A172 (cell line): Measurements from ENCODE around the gene RAPGEF6. TPM values are rescaled to one million over a fixed set of nuclear protein-coding genes. Genes with fewer than 3 reads are reported as not detected.

Experiments
- DNase-seq: peaks from one replicate; pipeline ENCODE4 v3.0.0-alpha.2; 2015; ENCODE audit warnings: low spot score
- total RNA-seq: library from RNA; depleted of rRNA; stranded (reverse); fragments of >200 nt; shearing (Covaris generic); gene quantifications from 2 replicates; pipeline ENCODE4 v1.2.3, GENCODE V29; 2014

Gene RAPGEF6
- total RNA-seq, 1 experiment from 2014 or later: 14.1 TPM

DNA sequence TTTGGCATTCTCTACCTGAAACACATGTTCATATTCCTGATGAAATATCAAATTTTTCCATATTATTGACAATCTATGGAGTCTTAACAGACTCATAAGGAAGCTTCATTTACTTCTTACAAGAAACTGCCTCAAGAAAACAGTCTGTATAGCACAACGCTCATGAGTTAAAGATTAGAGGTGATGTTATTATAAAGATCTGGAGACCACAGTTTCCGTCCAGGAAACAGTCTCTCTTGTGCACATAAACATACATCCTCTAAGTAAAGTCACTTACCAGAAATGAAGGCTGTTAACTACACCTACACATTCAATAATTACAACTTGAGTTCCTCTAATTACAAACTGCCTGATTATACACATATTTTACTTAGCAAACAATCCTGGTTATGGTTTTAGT, 86.9 kb downstream of the RAPGEF6 start:
- DNase-seq: no peak

DNA sequence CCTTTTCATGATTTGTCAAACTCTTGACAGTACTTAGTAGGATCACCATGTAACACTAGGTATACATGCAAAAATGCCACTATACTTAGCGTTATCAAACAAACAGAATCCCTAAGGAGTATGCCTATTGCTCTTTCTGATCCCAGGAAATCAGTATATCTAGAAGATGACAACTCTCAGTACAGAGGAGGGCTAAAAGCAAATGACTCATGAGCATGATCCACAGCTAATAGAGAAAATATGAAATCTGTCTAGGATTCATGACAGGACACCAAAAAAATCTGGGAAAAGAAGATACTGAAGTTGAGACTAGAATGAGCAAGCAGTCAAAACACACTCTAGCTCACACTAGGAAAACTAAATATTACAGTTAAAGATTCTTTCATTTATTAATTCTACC, 89.2 kb downstream of the RAPGEF6 start:
- DNase-seq: peak; percentile 38

DNA sequence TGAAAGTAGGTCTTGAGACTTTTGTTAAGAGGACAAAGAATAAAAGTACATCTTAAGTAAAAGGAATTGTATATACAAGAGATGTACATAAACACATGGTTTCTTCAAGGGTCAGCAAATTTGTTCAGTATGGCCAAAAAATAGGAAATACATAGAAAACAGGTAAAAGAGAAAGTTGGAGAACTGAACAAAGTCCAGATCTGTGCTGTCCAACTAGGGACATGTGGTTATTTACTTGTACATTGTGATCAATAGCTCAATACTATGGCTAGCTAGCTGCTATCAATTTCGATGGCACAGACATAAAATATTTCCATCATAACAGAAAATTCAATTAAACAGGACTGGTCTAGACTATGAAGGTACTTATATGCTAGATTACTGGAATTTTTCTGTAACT, 92.3 kb downstream of the RAPGEF6 start:
- DNase-seq: no peak

DNA sequence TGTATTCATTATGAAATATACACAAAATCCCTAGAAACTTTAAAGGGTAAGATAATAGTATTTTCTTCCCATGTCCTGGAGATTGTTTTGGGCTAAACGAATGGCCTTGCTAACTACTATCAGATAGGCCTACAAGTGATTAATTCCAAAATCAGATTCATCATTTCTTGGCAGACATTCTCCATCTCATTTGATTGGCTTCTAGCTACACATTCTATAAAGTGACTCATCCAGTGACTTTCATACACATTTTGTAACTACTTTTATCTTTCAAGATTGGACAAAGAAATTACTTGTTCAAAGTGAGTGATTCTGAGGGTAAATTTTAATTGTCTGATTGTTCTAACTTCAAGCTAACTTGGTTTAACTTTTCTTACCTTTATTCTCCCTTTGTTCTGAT, 93.3 kb downstream of the RAPGEF6 start:
- peak; percentile 60 for DNase-seq

DNA sequence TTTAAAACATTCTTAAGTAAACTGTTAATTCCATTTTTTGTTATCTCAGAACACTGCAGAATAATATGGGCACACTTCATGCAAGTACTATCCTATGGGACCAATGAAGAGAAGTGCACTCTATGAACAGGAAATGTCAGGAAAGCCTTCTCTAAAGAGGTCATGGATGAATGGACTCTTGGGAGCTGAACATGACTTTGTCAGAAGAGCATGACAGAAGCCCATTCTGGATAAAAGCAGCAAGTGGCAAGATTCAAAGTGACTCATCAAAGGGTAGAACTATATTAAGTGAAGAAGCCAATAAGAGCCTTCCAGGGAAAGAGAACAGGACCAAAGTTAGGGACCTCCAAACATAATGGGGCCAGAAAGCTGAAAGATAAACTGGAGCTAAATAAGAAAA, 94.0 kb downstream of the RAPGEF6 start:
- DNase-seq: no peak

DNA sequence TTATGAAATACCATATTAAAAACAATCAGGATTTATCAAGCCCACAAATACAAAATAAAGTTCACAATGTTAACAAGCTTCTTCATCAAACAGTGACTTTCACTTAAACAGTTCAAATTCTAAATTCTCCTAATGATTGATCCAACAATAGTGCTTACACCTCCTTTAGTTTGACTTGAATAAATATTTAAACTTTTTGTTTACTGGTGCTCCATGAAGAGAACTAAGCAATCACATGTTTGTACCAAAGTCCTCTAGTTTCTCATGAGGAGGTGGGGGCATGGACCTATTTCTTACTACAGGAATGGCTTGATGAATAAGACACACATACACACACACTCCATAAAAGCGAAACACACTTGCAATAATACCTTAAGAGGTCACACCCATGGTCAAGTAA, 95.8 kb downstream of the RAPGEF6 start:
- no peak for DNase-seq

DNA sequence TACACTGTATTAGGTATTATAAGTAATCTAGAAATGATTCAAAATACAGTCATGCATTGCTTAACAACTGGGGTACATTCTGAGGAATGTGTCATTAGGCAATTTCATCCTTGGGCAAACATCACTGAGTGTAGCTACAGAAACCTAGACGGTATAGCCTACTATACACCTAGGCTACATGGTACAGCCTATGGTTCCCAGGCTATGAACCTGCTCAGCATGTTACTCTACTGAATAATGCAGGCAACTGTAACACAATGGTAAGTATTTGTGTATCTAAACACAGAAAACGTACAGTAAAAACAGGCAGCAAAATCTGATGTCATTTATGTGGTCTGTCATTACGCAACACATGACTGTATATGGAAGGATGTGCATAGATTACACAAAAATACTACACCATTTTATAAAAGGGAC, 96.8 kb downstream of the RAPGEF6 start:
- no peak for DNase-seq

DNA sequence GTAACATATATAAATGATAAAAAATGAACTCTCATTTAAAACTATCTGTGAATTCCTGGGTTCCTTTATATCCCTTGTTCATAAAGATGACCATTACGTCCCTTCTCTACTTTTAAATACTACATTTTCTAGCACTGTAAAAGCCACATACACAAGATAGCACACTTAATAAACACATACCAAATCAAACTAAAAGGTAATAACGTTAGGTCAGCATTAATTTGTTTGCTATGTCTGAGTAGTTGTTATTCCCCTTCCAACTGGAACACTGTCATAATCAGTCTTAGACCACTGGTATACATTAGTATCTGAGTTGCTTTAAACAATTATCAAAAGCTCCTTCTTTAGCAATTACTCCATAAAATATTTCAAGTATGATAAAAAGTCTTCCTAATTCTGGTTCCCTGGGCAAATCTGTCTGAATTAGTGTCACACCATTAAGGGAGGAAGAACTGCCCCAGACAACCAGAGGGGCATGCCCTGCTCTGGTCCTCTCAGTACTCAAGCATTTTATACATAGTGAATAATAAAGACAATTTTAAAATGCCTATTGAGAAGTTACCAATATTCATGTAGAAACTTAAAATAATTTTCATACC, 98.1 kb downstream of the RAPGEF6 start:
- DNase-seq: no peak

DNA sequence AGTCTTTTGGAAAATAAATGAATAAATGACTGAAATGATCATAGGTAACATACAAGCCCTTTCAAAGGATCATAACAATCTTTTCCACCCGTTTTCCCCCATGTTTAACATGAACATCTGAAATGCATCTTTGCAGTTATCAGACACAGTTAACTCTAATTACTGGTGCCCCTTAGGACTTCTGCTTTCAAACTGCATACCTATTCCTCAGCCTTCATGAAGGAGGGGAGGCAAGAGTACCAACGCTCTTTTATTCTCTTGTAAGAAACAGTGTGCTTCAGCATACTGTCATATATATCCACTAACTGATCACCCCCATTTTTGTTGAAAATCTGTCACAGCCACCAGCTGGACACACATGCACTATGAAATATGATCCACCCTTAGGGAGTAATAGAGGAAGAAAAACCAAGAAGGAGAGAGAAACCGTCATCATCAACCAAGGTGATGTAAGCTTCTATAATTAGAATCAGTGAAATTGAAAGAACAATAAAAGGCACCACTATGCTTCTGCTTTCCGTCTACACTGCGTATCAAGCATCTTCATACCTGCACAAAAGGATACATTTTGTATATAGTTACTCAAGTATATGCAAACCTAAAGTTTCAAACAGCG, 98.7 kb downstream of the RAPGEF6 start:
- DNase-seq: peak; percentile 25

DNA sequence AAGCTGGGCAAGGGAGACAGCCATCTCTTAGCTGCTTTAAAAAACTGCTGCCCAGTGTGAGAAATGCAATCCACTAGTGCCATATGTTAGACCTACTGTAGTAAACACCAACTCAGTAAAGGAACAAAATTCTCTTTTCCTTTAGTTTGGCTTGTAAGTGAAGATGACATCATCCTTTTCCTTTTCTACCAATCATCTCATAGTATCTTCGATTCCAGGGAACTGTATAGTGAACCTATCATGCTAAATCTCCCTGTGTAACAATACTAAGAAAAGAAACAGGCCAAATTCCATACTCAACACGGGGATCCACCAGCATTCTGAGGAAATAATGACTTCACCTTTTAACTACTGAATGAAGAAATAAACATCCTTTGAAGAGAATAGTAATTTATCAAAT, 100.1 kb downstream of the RAPGEF6 start:
- DNase-seq: no peak

DNA sequence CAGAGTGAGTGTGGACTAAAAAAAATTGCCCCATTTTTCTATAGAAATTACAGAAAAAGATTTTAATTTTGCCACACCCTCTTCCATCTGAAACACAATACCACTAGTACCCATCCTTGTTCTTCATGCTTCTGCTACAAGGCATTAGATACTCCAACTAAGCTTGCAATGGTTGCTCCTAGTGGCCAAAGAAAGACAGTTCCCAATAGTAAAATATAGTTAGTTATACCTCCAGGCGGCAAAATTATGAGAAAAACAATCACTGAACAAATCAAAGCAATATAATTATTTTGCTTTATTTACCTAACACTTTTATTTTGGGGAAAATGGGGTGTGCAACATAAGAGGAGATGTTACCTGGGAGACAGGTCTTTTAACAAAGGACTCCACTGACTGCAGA, 101.2 kb downstream of the RAPGEF6 start:
- no peak for DNase-seq

DNA sequence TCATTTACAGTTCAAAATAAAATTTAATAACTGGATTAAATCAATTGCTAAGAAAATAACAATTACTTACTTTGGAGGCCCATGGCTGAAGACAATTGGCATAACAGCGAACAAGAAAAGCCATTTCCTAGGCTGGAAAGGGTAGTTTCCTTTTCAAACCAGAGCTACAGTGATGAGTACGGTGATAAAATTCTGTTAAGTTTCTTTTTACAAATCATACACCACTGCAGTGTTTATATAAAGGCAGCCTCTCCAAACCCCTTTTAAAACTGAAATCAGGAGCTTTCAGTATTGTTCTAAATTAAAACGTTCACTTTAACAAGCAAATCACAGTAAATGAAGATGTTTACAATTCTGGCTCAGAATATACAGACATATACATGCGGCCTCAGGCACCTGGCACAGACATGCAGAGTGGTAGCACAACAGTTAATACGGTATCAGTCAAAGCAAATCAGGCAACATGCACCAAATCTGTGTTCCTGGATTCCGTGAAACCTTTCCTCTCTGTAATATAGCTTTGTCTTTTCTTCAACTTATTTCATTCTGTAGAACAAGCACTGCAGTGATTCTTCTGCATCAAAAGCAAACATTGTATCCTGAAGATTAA, 102.9 kb downstream of the RAPGEF6 start:
- DNase-seq: no peak

DNA sequence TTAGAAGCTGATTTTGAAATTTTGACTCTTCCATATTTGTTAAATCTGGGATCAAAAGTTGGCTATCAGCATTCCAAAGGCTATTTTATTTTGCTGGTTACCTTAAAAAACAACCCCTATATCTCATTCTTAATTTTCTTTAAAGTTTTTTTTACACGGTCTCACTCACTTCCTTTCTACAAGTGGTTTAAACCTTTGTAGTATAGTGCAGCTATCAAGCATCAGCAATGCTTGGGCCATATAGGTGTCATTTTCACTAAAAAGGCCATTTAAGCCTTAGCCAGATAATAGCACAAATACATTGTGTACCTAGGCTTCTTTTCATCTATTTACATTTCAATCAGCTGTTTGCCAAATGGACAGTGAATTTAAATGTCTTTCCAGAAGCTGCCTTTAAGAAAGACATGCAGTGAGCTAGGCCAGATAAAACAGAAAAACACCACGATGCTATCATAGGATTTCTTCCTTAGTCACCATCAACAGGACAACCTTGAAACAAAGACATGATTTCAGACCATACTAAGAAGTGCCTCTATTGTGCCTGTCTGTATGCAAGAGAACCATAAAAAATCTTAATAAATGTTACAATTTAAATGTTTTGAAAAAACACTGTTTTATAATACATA, 104.2 kb downstream of the RAPGEF6 start:
- no peak for DNase-seq

DNA sequence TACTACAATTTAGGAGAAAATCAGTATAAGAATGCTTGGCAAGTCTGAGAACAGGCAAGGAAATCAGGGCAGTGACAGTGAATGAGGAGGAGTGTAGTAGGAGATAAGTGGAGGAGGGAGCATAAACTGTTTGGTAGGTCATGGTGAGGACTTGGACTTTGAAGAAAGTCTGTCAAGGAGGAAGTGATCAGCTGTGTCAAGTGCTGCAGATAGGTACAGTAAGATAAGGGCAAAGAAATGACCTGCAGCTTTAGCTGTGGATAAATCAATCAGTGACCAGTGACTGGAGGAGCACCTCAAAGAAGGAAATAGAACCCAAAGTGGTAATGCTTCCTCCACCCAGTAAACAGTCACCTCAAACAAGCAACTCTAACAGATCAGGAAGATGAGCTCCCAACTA, 106.3 kb downstream of the RAPGEF6 start:
- no peak for DNase-seq

DNA sequence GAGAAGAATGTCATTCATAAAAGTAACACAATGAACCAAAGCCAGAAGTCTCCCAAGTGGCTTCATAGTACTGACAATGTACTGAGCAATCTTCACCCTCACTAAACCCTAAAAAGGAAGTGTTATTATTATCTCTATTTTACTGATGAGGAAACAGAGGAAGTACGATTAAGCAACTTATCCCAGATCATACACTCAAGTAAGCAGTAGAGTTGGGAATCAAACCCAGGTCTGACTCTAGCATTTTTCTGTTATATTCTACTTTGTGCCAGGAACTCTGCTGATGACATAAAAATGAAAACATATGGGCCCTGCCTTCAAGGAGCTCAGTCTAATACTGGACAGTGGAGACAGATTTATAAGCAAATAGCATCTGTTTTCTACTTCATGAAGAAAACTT, 109.2 kb downstream of the RAPGEF6 start:
- DNase-seq: no peak

DNA sequence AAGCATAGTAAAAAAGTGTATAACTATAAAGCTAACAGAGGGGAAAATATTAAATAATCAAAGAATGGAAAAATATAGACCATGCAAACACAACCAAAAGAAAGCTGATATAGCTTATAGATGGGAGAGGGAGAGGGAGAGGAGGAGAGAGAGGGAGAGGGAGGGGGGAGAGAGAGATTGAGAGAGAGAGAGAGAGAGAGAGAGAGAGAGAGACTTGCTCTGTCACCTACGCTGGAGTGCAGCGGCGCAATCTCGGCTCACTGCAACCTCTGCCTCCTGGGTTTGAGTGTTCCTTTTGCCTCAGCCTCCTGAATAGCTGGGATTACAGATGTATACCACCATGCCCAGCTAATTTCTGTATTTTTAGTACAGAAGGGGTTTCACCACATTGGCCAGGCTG, 110.6 kb downstream of the RAPGEF6 start:
- DNase-seq: no peak

DNA sequence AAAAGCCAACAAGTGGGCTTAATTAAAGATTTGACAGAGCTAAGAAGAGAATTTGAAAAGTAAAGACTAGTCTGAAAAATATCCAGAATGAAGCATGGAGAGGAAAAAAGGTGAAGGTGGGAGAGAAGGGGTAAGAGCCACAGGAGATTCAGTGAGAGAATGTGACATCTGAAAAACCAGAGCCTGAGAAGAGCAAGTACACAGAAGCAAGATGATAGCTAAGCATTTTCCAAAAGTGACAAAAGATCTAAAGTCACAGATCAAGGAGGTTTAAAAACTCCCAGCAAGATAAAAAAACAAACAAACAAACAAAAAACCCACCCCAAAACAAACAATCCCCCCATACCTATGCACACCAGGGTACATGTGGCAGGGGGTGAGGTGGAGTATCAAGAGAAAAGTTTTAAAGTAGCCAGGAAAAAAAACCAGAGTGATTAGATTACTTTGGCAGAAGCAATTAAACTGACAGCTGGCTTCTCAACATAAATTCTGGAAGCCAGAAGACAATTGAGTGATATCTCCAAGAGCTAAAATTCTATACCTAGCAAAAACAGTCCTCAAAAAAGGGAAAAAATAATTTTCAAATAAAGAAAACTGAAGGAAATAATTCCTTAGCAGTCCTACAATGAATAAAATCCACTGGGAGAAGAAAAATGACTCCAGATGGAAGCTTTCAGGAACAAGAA, 111.4 kb downstream of the RAPGEF6 start:
- no peak for DNase-seq

DNA sequence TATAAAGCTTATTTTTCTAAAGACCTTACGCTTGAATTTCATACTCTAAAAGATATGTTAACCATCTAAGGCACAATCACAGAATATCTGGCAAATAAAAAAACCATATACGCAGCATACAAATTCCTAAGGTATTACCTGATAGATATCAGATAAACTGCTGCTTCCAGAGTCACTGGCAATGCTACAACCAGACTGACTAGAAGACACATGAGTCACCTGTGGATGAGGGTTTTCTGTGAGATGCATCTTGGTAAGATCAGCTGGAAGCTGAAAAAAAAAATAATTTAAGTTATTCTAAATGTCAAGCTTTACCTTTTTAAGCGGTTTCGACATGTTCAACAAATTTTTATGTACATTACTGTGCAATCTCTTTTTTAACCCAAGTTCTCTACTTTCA, 113.8 kb downstream of the RAPGEF6 start:
- peak; percentile 63 for DNase-seq

DNA sequence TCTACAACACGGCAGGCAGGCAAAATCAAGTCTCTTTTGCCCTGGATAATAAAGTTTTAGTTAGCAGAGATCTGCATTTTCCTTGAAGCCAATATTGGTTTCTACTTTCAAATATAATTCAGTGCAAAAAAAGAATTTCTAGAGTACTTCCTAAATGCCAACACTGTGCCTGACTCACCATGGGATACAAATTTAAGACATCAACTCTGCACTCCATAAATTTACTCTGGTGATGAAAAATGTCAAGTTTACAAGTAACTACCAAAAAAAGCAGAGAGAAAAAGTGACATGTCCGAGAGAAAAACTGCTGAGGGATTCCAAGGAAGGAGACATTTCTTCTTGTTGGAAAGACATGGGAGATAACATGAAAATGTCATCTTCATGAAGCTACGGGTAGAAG, 119.7 kb downstream of the RAPGEF6 start:
- DNase-seq: no peak

DNA sequence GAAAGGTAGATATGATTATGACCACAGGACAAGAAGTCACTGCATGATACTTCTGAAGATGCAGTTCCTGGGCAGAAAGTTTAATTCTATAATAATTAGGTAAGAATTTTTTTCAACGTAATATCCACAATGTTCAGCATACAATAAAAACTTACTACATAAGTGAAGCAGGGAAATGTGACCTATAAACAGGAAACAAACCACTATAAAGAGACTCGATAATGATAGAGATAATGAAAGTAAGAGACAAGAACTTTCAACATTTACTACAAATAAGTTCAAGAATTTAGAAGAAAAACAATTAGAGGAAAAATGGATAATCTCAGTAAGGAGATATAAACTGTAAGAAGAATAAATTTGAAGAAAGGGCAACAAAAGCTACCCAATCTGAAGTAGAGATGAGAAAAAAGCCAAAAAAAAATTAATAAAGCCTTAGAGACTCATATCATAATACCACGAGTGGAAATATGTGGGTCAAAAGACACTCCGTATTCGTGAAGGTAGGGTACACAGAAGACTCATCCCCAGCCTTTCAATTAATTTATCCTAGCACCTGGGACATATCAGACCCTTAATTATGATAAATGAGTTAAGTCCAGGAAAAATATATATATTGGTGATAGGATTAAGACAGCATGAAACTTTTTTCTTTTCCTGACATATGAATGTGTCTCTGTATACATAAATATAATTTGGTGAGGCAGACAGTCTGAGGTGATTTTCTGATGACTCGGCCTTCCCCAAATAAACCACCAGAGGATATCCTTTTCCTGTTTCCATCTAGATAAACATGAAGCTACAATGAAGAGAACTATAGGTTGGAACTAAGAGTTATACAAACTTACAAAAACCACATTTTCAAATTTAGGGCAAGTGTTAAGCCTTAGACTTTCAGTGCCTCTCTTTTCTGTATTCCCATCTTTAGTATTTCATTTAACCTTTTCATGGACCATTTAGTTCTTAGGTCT, 120.4 kb downstream of the RAPGEF6 start:
- peak; percentile 37 for DNase-seq

DNA sequence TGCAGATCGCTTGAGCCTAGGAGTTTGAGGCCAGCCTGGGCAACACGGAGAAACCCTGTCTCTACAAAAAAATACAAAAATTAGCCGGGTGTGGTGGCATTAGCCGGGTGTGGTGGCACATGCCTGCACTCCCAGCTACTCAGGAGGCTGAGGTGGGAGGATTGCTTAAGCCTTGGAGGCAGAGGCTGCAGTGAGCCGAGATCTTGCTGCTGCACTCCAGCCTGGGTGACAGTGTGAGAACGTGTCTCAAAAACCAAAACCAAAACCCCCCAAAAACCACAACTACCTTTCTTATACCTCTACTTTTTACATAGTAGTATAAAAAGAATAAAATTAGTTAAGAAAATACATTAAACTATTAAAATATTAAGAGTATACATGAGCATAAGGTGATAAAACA, 121.2 kb downstream of the RAPGEF6 start:
- no peak for DNase-seq
